HG03060 (cell line): ENCODE data around the gene KCTD16.

Experiments
- ATAC-seq: cut with Tn5 transposase; IDR thresholded peaks from one replicate; pipeline ENCODE4 v1.9.1; 2021; ENCODE audit warnings: low read depth, moderate number of reproducible peaks; ENCODE audit not compliant: unreplicated experiment

The KCTD16 gene

DNA sequence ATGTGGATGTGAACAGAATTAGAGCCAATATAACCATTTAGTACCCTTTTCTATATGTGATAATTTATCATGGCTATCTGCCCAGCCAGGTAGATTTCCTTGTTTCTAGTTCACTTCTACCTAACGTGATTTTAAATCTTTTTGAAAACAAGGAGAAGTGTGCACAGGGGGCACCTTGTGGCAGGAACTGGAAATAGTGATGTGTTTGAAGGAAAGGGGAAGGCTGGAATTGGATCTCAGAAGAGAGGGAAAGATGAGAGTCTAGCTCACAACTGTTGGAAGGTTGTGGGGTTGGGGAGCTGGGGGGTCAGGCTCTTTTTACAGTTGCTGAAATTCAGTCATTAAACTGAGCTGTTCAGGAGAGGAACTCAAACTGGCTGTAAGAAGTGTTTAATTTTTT lies 219.5 kb downstream of the KCTD16 start:
- no peak for ATAC-seq

DNA sequence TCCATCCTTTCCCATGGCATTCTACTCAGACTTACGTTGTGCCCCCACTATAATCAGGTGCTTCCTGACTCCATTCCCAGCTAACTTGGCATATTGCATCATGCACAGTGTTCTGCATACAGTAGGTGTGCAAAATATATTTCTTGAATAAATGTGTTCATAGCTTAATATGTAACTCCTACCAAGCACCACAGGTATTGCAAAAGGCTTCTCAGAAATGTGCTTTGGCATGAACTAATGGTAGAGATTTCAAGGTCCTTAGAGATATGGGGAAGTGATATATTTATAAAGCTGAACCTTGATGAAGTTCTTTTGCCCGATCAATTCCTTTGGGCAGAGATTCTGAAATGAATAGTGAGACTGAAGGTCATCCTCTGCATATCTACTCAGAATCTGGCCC lies 220.4 kb downstream of the KCTD16 start:
- no peak for ATAC-seq

DNA sequence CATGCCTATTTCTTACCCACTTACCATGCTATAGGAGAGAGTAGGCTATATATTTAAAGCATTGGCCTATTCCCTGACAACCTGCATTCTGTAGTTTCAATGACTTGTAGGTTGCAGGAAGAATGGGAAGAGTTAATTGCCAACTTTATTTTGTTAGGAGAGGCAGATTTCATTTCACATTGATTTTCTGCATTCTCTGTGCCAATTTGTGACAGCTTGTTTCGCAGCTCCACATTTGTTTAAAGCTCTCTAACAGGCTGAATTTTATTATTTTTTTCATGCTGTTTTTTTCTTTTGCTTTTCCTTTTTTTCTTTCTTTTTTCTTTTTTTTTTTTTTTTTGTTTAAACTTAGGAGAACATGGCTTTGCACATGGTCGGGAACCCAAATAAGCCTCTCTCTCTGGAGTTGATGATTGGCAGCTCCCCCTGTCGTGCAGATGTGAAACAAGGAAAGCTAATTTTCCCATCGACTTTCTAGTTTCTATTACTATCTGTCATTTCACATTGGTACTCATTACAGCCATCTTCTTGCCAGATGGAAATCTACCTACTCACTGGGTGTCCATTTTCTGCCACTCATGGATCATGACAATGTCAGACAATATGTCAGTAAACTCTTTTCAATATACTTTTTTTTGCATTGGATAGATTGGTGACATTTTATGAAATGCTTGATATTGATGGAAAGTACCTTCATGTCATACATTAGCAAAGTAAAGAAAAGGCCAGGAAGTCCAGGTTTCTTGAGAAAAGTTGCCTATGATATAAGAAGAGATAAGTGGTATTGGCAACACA lies 223.2 kb downstream of the KCTD16 start:
- no peak for ATAC-seq

DNA sequence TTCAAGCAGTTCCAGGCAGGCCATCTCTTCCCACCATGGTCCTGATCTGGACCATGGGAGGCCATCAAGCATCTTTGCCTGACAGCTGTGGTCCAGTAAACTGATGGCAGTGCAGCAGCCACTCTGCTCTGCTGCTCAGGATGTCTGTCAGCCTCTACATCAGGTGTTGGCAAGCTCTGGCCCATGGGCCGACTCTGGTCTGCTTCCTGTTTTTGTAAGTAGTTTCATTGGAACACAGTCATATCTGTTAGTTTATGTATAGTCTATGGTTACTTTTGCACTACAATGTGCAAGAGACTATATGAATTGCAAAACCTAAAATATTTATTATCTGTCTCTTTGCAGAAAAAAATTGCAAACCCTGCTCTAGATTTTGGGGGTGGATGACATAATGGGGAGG lies 225.0 kb downstream of the KCTD16 start:
- no peak for ATAC-seq

DNA sequence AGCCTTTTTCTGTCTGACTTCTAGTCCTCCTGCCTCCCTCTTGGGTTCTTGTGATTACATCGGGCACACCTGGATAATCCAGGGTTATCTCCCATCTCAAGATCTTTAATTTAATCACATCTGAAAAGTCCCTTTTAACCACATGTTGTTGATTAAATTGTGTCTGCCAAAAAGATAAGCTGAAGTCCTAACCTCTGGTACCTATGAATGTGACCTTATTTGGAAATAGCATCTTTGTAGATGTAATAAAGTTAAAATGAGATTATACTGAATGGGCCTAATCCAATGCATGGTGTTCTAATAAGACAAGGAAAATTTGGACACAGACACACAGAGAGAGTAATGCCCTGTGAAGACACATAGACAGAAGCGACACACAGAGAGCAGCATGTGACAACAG lies 232.4 kb downstream of the KCTD16 start:
- ATAC-seq: no peak

DNA sequence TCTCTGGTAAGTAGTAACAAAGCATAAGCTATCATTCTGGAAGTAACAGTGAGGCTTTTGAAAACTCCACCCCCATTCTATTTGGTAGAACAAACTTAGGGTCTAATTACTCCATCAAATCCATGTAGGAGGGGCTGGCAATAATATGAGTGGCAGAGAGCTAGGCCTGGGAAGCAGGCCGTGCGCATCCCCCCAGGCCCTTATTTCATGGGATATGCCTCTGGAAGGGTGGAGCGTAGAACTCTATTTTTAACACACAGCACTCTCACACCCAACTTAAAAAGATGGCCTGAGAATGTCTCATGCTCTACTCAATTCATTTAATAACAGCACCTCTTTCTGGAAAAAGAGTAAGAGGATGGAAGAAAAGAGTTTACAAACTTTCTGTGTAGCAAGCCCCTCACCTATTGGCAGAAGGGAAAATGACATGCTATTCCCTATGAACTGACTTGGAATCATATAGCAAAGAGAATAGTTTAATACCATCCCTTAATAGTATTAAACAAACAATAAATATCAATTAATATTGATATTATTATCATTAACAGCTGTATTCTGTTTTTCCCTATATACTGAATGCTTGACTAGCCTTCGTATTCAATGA lies 233.2 kb downstream of the KCTD16 start:
- ATAC-seq: no peak

DNA sequence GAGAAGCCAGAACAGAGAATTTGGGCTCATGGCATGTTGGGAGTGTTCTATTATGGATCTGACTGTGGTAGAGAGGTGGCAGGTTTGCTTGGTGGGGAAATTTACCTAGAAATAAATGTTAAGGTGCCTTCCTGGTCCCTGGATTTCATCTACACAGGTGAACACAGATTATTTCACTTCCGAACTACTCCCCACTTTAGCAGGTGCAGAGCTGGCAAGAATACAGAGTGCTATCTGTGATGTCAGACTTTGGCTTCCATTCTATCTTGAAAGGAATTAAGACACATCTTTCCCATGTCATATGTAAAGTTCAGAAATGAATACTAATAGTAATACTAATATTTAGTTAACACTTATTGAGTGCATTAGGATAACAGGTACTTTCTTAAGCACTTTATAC lies 234.0 kb downstream of the KCTD16 start:
- ATAC-seq: no peak

DNA sequence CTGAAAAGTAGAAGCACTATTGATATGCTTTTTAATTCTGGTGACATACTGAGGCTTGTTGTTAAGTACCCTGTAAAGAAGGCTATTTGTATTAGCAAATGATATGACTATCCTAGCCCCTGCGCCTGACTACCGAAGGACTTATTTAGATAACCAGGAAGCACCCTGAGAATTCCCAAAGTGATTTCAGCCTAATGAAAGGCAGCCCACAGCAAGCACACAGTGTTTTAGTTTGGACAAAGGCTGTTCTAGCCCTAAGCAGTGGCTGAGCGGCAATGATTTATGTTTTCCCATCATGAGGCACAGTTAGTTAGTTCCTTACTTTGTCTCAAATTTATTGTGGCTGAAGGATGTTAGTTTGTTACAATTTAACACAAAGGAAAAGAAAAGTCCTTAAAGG lies 235.3 kb downstream of the KCTD16 start:
- no peak for ATAC-seq

DNA sequence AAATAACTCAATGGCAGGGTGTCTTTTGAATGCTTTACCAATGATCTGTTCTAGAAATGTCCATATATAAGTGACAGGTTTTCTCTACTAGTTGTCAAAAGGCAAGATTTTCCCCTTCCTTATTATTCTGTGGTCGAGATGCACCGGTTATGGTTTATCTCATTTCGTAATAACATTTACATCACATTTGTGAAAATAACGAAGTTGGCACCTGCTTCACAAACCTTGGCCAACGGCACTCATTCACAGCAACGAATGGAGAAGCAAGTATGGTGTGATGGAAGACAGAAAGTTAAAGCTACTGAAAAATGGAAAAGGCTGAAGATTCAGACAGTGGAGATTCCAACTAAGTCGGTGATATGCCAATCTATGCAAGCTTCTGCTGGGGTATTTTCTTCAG lies 235.8 kb downstream of the KCTD16 start:
- no peak for ATAC-seq

DNA sequence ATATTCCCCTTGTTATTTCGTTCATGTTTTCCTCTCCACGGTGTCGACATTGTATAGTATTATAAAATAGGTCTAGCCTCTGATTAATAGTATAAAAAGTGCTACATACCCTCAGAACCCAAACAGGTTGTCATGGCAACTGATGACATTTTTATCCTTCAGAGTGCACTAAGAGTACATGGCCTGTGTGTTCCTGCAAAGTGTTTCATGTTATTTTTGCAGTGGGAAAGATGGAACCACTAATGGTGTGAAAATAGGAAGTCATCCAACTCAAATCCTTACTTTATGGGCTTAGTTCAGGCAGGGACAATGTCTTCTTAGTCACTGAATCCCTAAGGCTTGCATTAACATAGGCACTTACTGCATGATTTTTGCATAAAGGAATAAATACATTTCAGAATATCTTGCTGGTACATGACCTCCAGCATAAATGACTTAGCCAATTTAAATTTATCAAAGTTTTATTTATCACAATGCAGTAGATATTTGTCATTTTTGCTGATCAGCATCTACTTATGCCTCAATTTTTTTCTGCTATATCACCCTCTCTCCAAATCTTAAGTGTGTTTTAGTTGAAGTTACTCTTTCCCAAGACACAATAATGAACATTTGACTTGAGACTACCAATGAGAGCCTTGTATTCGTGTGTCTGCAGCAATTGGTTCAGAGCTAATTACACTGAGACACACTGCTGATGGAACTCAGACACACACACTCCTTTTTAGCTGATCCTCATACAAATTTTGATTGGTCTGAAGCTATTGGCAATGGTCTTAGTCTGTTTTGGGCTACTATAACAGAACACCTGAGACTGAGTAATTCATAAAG lies 243.7 kb downstream of the KCTD16 start:
- no peak for ATAC-seq

DNA sequence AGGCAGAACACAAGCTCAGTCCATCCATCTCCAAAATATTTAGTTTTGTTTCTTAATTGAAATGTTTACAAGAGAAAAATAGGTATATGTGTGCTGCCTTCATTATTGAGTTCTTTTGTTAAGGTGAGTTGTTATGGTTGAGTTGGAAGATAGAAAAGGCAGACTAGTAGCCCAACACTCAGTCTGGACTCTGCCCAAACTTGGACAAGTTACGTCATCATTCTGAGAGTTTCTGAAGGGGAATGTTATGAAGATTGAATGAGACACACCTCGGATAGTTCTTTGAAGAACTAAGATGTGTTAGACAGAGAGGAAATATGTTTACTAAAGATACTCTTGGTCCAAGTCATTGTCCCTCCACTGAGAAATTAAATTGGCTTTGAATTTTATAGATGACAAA lies 245.5 kb downstream of the KCTD16 start:
- no peak for ATAC-seq

DNA sequence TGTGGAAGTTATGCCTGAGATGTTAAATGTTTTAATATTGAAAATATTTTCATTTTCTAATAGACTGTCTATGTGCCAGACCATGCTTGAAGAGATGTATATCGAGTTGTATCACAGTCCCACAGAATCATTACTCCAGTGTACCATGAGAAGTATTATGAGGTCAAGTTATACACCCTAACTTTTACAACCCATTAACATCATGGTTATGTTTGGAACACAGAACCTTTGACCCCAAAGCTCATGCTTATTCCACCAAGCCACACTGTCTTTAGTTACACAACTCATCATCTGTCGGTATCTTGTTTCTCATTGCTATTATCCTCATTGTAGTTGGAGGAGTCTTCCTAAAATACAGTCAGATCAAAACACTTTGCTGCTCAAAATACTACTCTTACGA lies 248.0 kb downstream of the KCTD16 start:
- ATAC-seq: no peak

DNA sequence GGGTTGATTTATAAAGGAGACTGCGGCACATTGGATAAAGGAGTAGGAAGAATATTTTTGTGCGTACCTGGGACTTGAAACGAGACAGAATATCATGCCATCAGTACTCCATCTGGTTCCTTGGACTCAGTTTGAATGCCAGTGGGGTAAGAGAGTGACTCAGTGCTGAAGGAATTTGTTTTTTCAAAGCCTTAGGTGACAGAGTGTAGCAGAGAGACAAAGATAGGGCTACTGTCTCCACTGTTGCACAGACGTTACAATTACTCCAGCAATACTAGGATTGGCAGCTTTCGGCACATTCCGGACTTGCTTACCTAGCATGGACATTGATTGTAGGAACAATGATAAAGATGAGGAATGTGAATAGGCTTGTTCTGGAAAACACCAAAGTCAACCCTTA lies 250.7 kb downstream of the KCTD16 start:
- ATAC-seq: no peak

DNA sequence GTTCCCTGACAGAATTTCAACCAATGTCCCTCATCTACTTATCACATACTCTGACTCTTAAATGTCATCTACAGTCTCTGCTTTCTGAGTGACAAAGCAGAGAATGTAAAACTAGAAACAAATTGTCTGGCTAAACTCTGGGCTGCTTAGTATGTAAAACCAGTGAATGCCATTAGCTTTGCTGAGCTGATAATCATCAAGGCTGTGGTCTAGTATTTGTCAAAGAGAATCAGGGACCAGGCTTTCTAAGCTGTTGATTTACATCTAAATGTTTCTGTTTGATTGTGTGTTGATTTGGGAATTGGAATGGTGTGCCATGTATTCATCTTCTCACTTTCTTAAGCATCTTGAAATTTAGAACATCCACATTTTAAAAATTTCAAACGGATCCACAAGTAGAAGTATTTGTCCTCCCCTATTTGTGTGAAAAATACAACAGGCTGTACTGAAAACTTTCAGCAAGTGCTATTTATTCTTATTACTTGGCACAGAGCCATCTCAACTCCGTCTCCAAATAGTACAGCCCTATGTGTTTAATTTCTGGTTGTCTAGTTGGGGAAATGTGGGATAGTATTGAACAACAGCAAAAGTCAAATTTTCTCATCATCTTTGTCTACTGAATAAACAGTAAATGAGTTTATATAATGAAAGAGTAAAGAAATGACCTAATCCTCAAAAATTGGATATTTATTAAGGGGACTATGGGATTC lies 251.5 kb downstream of the KCTD16 start:
- ATAC-seq: no peak

DNA sequence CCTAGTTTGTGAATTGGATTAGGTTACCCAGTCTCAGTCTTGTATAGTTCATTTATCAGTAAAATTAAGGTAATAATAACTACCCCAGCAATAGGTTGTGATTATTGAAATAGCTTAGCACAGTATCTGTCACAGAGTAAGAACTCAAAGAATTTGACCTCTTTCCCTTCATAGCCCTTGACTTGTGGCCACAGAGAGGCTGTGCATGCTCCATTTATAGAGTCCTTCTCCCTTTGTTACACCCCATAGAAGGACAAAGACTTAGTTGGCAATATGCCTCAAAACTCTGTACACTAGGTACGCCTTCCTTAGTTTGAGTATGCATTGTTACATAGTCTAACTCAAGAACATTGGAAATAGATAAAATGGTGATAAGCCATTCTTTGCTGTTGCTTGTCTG lies 257.2 kb downstream of the KCTD16 start:
- ATAC-seq: no peak

DNA sequence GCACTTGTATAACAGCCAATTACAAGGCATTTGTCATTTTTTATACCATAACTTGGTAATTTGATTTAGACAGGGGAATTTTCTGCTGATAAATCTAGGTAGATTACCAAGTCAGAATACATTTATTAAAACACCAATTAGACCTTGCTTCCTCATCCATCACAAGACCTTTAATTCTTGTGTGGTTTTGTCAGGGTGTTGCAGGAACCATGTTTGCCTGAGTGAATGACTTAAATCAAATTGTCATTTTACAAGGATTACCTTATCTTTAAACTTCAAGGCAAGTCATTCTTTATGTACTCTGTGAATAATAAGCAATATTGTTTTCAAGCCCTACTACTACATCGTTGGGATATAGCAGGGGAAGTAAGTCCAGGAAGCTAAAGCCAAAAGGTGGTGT lies 257.7 kb downstream of the KCTD16 start:
- ATAC-seq: no peak

DNA sequence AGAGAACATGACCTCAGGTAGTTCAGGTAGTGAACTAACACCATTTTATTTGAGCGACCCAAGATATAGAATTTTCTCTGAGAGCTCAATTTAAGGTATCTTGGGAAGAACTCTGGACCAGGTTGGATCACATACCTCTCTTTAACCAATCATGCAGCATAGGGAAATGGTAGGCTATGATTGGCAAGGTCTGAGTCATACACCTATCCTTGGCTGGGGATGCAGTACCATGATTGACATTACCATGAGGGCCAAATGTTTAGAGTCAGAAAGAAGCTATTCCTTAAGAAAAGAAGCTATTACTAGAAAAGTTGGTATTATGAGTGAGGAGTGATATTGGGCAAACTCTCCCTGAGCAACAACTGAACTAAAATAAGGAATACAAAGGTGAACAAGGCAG lies 258.7 kb downstream of the KCTD16 start:
- ATAC-seq: no peak

DNA sequence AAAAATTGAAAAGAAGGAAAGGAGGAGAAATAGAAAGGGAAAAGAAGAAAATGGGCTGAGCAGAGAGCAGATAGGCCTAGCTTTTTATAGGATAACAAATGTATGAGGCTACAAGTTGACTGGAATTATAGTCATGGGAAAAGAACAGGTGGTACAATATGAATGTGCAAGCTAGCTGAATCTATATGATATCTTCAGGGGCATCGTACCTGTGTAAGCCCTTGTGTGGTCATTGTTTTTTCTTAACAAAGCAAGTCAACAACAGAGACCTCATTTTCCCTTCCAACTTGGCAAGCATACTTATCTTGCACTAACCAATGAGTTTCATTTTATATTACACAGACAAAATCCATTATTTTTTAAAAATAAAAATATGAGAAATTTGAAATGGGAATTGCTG lies 259.2 kb downstream of the KCTD16 start:
- no peak for ATAC-seq

DNA sequence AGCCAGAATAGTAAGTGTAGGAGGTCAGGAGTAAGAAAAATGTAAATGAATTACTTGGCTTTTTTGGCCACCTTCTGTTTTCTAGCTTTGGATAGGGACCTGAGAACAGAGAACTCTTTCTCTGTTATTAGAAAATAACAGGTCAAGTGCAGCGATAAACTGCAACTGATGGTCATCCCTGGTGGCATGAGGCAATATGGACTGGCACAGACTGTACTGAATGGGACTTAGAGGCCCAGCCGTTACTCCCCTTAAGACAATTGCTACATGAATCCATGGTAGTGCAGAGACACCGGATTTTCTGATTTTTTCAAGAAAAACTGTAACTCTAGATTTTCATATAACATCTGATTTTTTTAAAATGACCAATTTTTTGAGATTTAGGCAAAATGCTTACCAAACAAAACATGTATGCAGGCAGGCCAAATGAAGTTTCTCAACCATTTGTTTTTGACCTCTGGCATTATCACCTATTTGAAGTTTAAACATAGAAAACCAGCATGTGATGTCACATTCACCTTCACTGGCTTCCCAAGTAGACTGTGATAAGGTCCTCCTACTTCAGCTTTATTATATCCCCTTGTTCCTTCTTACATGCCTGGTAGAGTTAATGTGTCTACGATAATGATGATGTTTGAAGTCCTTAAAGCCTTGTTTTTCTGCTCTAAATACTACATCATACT lies 262.6 kb downstream of the KCTD16 start:
- ATAC-seq: no peak

DNA sequence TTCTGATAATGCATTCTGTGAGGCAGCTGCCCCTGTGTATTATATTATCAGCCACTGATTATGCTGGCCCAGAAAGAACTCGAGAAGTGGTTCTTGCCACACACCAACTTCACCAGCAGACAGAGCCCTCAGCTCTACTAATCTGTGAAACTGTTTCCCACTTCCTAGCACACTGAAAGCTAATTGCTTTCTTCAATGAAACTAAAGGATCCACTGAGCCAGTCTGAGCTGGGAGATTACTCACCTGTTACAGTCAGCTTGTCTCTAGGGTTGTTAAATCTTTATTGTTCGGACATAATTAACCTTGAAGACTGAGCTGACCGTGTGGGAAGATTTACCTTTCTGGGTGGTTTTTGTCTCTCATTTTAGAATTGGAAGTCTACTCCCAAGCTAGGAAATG lies 263.2 kb downstream of the KCTD16 start:
- no peak for ATAC-seq
